Measurements from ENCODE around the gene SPATA46. TPM values are rescaled to one million over a fixed set of nuclear protein-coding genes. Genes with fewer than 3 reads are reported as not detected.

The SPATA46 gene
- total and polyA plus RNA-seq, 8 donors: not detected

DNA sequence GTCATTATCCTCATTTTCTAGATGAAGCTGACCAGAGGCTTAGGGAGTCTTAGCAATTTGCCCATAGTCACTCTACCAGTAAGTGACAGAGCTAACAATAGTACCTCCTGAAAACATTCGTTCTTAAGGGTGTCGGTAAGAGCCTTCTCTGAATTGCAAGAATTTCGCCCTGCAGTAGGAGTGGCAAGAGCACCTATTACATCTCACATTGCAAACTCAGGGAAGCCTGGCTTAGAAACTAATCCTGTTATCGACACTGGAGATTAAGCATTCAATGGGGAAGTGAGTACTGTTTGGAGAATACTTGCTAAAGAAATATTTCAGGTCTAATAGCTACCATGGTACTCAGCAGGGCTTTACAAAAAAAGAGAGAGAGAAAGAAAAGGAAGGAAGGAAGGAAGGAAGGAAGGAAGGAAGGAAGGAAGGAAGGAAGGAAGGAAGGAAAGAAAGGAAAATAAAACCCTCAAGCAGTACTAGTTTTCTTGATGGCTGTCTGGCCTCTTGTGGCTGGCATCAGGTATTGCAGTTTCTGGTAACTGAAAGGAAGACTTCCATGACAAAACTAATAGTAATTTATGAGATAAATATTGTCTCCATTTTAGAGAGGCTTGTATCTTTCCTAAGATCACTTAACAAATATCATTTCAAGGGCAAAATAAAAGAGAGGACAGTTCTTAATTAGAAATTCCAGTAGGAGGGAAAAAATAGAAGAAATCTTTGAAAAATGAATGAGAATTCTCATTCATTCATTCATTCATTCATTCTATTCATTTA lies 15.3 kb upstream of the SPATA46 start:
- intact Hi-C loops (cut with DNase I; ENCODE audit: low total_unique reads): no loop called here
- 22 to 34% (median 29%) methylated on average over 4 of the region's 4 CpGs for WGBS, 5 donors
- DNase-seq: peak in 1 of 2 donors; percentile 70

DNA sequence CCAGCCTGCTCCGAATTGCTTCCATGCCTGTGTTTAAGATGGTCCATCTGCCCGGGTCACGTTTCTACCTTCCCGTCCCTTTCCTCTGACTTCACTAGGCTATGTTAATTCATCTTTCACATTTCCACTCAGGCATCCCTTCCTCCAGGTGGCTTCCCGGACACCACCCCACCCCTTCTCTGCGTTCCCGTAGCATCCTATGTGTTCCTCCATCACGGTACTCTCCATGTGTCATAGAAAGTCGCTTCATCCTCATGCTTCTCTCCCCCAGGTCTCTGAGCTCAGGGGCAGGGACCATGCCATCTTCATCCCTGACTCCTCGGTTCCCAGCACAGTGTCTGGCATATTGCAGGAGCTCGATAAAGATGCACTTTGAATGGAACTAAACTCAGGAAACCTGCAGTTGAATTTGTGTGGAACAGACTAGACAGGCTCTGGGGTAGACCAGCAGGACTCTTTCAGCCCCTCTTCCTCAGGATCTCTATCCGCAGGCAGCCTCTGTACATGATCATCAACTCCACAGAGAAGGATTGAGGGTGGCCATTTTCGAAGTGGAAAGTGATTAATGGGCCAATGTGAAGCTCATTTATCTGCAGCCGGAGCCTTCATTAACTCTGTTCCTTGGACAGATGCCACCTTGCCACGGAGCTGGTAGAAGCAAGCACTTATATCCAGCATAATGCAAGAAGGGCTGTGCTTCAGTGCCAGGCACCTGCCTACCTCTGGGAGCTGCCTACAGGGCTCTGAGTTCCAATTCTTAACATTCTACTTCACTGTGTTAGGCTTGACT lies 13.9 kb upstream of the SPATA46 start:
- intact Hi-C loops (cut with DNase I; ENCODE audit: low total_unique reads): no loop called here

More for the DNA sequence above, 15.3 kb upstream of the SPATA46 start:
- H3K27ac ChIP-seq: peak overlapping the region in 1 of 5 donors; percentile 20
- H3K4me1 ChIP-seq: peaks cover 0 to 8% (median 3%) of the 10 kb centered on the region in 4 donors
- H3K27me3 ChIP-seq: peaks cover 0 to 8% (median 0%) of the 10 kb centered on the region in 3 donors
- TF ChIP-seq, protein P1, sequence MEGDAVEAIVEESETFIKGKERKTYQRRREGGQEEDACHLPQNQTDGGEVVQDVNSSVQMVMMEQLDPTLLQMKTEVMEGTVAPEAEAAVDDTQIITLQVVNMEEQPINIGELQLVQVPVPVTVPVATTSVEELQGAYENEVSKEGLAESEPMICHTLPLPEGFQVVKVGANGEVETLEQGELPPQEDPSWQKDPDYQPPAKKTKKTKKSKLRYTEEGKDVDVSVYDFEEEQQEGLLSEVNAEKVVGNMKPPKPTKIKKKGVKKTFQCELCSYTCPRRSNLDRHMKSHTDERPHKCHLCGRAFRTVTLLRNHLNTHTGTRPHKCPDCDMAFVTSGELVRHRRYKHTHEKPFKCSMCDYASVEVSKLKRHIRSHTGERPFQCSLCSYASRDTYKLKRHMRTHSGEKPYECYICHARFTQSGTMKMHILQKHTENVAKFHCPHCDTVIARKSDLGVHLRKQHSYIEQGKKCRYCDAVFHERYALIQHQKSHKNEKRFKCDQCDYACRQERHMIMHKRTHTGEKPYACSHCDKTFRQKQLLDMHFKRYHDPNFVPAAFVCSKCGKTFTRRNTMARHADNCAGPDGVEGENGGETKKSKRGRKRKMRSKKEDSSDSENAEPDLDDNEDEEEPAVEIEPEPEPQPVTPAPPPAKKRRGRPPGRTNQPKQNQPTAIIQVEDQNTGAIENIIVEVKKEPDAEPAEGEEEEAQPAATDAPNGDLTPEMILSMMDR (IDR thresholded peaks at IDR 0.05): peak in 5 of 7 experiments; percentile 73 to 89 (median 78)
- TF ChIP-seq POLR2AphosphoS5 (IDR thresholded peaks at IDR 0.05): no peak
- TF ChIP-seq EP300 (IDR thresholded peaks at IDR 0.05): no peak
- H3K36me3 ChIP-seq: no peaks in the 10 kb centered on the region
- H3K9me3 ChIP-seq: no peaks in the 10 kb centered on the region
- peak overlapping the region in 1 of 4 donors; percentile 9 for H3K4me3 ChIP-seq

DNA sequence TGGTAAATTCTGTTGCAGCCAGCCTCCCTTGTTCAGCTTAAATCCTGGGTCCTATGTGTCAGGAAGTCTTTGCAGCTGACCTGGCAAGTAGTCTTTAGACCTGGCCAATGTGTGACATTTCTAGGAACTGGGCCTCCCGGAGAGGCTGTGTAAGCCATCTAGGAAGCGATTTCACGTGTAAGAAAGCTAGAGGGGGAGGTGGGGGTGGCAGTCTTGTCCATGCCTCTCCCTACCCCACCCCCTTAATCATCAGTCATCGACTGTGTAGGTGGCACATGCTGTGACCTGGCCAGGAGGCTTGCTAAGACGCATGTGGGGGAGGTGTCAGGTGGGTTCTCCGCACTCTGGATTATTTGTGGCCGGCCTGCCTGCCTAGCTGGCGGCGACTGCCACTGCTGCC lies 13.3 kb upstream of the SPATA46 start:
- intact Hi-C loops (cut with DNase I; ENCODE audit: low total_unique reads): loop anchor here (5.0 kb wide), 1 partner anchor 338 kb away; no protein-coding TSS in a partner anchor
- Histone ChIP-seq H3K4me1 (peaks cover 0 to 8% (median 3%) of the 10 kb centered on the region in 4 donors), H3K27ac (no peak overlapping the region), H3K36me3 (peaks cover 0 to 12% (median 0%) of the 10 kb centered on the region in 4 donors), H3K9me3 (no peaks in the 10 kb centered on the region), H3K4me3 (no peak overlapping the region), H3K27me3 (peaks cover 0 to 4% (median 0%) of the 10 kb centered on the region in 3 donors)
- no peak for TF ChIP-seq POLR2A (IDR thresholded peaks at IDR 0.05)
- no peak for TF ChIP-seq EP300 (IDR thresholded peaks at IDR 0.05)
- TF ChIP-seq, protein P1 (IDR thresholded peaks at IDR 0.05): no peak
- TF ChIP-seq POLR2AphosphoS5 (IDR thresholded peaks at IDR 0.05): no peak
- WGBS, 5 donors: 75 to 83% (median 77%) methylated on average over 8 to 9 of the region's 9 CpGs
- no peak for DNase-seq

More for the DNA sequence above, 13.9 kb upstream of the SPATA46 start:
- H3K4me1 ChIP-seq: peaks cover 0 to 8% (median 3%) of the 10 kb centered on the region in 4 donors
- H3K9me3 ChIP-seq: no peaks in the 10 kb centered on the region
- TF ChIP-seq, protein P1 (IDR thresholded peaks at IDR 0.05): no peak
- no peak for TF ChIP-seq POLR2A (IDR thresholded peaks at IDR 0.05)
- no peak for TF ChIP-seq POLR2AphosphoS5 (IDR thresholded peaks at IDR 0.05)
- TF ChIP-seq EP300 (IDR thresholded peaks at IDR 0.05): no peak
- peaks cover 0 to 4% (median 0%) of the 10 kb centered on the region in 3 donors for H3K27me3 ChIP-seq
- H3K27ac ChIP-seq: no peak overlapping the region
- no peak for DNase-seq
- 74 to 81% (median 77%) methylated on average over 15 of the region's 15 CpGs for WGBS, 5 donors
- peaks cover 0 to 6% (median 0%) of the 10 kb centered on the region in 4 donors for H3K36me3 ChIP-seq
- H3K4me3 ChIP-seq: no peak overlapping the region

Measured in stomach (tissue), 9 donors.